ENCODE results near the gene MPZL3.

- no peak for TF ChIP-seq CTCF (IDR thresholded peaks at IDR 0.05)
- no peak for TF ChIP-seq POLR2AphosphoS5 (IDR thresholded peaks at IDR 0.05)
Measured at GRCh38 chr11:118207079-118207478, 45.1 kb downstream of the MPZL3 start.
